ENCODE data around the gene RRP8.

- TF ChIP-seq POLR2AphosphoS5 (IDR thresholded peaks at IDR 0.05; ENCODE audit: low read depth, low read length) (no peak), EP300 (IDR thresholded peaks at IDR 0.05; ENCODE audit: borderline replicate concordance in 1 of 2, low read depth in 2 of 2, low read length in 2 of 2) (no peak), KDM5A (IDR thresholded peaks at IDR 0.05; ENCODE audit: low read length) (no peak), POU5F1 (IDR thresholded peaks at IDR 0.05; ENCODE audit: low read depth, low read length) (no peak), ATF2 (IDR thresholded peaks at IDR 0.05; ENCODE audit: low read length) (no peak), POLR2A (IDR thresholded peaks at IDR 0.05; ENCODE audit: control extremely low read depth in 1 of 2, low read depth in 2 of 2, low read length in 2 of 2) (no peak), HDAC2 (IDR thresholded peaks at IDR 0.05; ENCODE audit: borderline replicate concordance in 1 of 2, low read depth in 2 of 2, low read length in 2 of 2) (no peak), FOSL1 (IDR thresholded peaks at IDR 0.05; ENCODE audit: insufficient read depth, low read depth, low read length) (no peak), USF2 (IDR thresholded peaks at IDR 0.05; ENCODE audit: low read length) (no peak), CTBP2 (IDR thresholded peaks at IDR 0.05; ENCODE audit: borderline replicate concordance, insufficient read depth, insufficient read length, low read length) (no peak), RBBP5 (IDR thresholded peaks at IDR 0.05; ENCODE audit: borderline replicate concordance, low read depth, low read length) (no peak), RAD21 (IDR thresholded peaks at IDR 0.05 in 1 of 2, conservative IDR thresholded peaks at IDR 0.05 in 1 of 2; ENCODE audit: low read depth in 2 of 2, low read length in 2 of 2) (no peak)
- TF ChIP-seq, protein P1, sequence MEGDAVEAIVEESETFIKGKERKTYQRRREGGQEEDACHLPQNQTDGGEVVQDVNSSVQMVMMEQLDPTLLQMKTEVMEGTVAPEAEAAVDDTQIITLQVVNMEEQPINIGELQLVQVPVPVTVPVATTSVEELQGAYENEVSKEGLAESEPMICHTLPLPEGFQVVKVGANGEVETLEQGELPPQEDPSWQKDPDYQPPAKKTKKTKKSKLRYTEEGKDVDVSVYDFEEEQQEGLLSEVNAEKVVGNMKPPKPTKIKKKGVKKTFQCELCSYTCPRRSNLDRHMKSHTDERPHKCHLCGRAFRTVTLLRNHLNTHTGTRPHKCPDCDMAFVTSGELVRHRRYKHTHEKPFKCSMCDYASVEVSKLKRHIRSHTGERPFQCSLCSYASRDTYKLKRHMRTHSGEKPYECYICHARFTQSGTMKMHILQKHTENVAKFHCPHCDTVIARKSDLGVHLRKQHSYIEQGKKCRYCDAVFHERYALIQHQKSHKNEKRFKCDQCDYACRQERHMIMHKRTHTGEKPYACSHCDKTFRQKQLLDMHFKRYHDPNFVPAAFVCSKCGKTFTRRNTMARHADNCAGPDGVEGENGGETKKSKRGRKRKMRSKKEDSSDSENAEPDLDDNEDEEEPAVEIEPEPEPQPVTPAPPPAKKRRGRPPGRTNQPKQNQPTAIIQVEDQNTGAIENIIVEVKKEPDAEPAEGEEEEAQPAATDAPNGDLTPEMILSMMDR (IDR thresholded peaks at IDR 0.05; ENCODE audit: control extremely low read depth in 1 of 3, insufficient read depth in 1 of 3, low read depth in 1 of 3, low read length in 3 of 3) = no peak
Observed at GRCh38 chr11:6630632-6631291, 27.3 kb upstream of the RRP8 start.
